GM12891 (cell line): Measurements from ENCODE around the gene LRRC49.

Experiments
- POLR2A ChIP-seq: IDR thresholded peaks from 2 replicates; pipeline ENCODE4 v1.6.1; 2011; ENCODE audit warnings: low read depth, low read length, control low read depth
- POLR2AphosphoS5 ChIP-seq: IDR thresholded peaks from 2 replicates; pipeline ENCODE4 v1.6.1; 2011; ENCODE audit warnings: low read depth, low read length, control low read depth
- TAF1 ChIP-seq: IDR thresholded peaks from 2 replicates; pipeline ENCODE4 v1.6.1; 2011; ENCODE audit warnings: low read depth, low read length, control low read depth

DNA sequence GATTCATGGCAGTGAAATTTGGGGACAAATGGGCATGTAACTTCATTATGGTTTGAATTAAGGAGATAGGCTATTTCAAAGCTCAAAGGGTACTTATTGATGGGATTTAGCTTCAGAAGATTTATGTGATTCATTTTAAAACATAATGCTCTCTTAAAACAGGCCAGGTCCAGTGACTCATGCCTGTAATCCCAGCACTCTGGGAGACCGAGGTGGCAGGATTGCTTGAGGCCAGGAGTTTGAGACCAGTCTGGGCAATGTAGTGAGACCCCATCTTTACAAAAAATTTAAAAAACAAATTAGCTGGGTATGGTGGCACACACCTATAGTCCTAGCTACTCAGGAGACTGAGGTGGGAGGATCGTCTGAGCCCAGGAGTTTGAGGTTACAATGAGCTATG lies 11.8 kb upstream of the LRRC49 start:
- TF ChIP-seq POLR2AphosphoS5 (no peak), TAF1 (no peak), POLR2A (no peak)
